Measurements from ENCODE around the gene TBC1D22B. TPM values are rescaled to one million over a fixed set of nuclear protein-coding genes. Genes with fewer than 3 reads are reported as not detected.

TBC1D22B gene
- total RNA-seq, 2 experiments from 2014 or later: 8.0 to 12.3 TPM

DNA sequence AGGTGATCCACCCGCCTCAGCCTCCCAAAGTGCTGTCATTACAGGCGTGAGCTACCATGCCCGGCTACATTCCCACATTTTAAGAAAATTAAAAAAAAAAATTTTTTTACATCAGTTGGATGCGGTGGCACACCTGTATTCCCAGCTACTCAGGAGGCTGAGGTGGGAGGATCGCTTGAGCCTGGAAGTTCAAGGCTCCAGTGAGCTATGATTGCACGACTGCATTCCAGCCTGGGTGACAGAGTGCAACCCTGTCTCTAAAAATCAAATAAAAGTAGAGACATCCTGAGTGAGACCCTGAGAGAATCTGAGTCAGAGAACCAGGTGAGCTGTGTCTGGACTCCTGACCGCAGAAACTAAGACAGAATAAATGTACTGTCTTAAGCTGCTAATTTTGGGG lies 48.8 kb upstream of the TBC1D22B start:
- Histone ChIP-seq H3K9me3 (ENCODE audit: low read length) (no peaks in the 10 kb centered on the region), H3K9me2 (ENCODE audit: insufficient read depth, low read length) (no peaks in the 10 kb centered on the region), H4K20me1 (ENCODE audit: insufficient read depth, low read length) (no peaks in the 10 kb centered on the region), H3K79me2 (ENCODE audit: insufficient read depth, low read depth, low read length) (no peaks in the 10 kb centered on the region), H3K27ac (ENCODE audit: low read depth, low read length, poor library complexity, severe bottlenecking) (no peak overlapping the region), H2AFZ (ENCODE audit: low read length) (no peak overlapping the region), H3K4me1 (ENCODE audit: insufficient read depth, low read length, poor library complexity, severe bottlenecking) (no peaks in the 10 kb centered on the region), H3K4me2 (ENCODE audit: low read length) (no peak overlapping the region), H3K4me3 (ENCODE audit: low read depth, low read length, poor library complexity, severe bottlenecking) (no peak overlapping the region), H3K36me3 (ENCODE audit: insufficient read depth, low read length) (no peaks in the 10 kb centered on the region)
- POLR2A ChIA-PET: no interaction called here
- CTCF ChIA-PET (ENCODE audit: unreplicated experiment): interaction anchor here (0.7 to 1.1 kb wide), 2 partner anchors 10 to 191 kb away, joined by 3 to 4 read pairs; no protein-coding TSS in a partner anchor
- no peak for DNase-seq (ENCODE audit: low spot score)
- no TSS peak for BruUV-seq (replicated peaks)
- TF ChIP-seq, protein P1, sequence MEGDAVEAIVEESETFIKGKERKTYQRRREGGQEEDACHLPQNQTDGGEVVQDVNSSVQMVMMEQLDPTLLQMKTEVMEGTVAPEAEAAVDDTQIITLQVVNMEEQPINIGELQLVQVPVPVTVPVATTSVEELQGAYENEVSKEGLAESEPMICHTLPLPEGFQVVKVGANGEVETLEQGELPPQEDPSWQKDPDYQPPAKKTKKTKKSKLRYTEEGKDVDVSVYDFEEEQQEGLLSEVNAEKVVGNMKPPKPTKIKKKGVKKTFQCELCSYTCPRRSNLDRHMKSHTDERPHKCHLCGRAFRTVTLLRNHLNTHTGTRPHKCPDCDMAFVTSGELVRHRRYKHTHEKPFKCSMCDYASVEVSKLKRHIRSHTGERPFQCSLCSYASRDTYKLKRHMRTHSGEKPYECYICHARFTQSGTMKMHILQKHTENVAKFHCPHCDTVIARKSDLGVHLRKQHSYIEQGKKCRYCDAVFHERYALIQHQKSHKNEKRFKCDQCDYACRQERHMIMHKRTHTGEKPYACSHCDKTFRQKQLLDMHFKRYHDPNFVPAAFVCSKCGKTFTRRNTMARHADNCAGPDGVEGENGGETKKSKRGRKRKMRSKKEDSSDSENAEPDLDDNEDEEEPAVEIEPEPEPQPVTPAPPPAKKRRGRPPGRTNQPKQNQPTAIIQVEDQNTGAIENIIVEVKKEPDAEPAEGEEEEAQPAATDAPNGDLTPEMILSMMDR (conservative IDR thresholded peaks at IDR 0.05; ENCODE audit: low read length): no peak
- TF ChIP-seq EZH2phosphoT487 (IDR thresholded peaks at IDR 0.05; ENCODE audit: borderline replicate concordance, low read depth, low read length): no peak
- intact Hi-C loops (cut with micrococcal nuclease; ENCODE audit: unreplicated experiment): loop anchor here (1.0 to 5.0 kb wide), 2 partner anchors 36 to 441 kb away; no protein-coding TSS in a partner anchor

DNA sequence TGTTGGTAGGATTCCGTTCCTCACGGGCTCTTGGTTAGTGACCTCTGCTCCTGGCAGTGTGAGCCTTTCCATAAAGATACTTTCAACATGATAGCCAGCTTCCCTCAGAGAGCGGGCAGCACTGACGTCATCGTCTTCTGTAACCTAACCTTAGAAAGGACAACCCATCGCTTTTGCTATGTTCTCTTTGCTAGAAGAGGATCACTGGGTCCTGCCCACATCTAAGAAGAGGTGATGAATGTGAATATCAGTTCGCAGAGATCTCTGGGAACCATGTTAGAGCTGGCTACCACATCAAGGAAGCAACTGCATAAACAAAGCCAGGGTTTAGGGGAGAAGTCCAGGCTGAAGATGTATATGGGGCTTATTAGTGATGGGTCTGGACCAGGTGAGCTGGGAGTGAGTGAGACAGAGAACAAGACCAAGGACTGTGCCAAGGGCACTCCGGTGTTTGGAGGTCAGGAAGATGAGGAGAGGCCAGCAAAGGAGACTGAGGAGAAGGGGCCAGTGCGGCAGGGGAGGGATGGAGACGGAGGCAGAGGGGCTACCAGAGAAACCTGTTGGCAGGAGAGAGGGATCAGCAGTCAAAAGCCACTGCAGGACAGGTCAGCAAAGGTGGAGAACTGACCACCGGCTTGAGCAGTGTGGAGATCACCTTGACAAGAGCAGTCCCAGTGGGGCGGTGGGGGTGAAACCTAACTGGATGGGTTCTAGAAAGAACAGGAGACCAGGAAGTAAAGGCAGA lies 47.9 kb upstream of the TBC1D22B start:
- intact Hi-C loops (cut with micrococcal nuclease; ENCODE audit: unreplicated experiment): loop anchor here (1.0 to 5.0 kb wide), 4 partner anchors 158 to 442 kb away; no protein-coding TSS in a partner anchor
- POLR2A ChIA-PET: interaction anchor here (0.6 to 1.2 kb wide), 3 partner anchors 18 to 345 kb away, joined by 3 to 5 read pairs (median 3); no protein-coding TSS in a partner anchor

More for the DNA sequence above, 47.9 kb upstream of the TBC1D22B start:
- no TSS peak for BruUV-seq (replicated peaks)
- H3K4me1 ChIP-seq (ENCODE audit: insufficient read depth, low read length, poor library complexity, severe bottlenecking): no peaks in the 10 kb centered on the region
- H3K79me2 ChIP-seq (ENCODE audit: insufficient read depth, low read depth, low read length): no peaks in the 10 kb centered on the region
- H3K9me2 ChIP-seq (ENCODE audit: insufficient read depth, low read length): no peaks in the 10 kb centered on the region
- H3K9me3 ChIP-seq (ENCODE audit: low read length): no peaks in the 10 kb centered on the region
- CTCF ChIA-PET (ENCODE audit: unreplicated experiment): interaction anchor here (0.7 to 1.4 kb wide), 4 partner anchors 11 to 192 kb away, joined by 3 to 6 read pairs (median 4); no protein-coding TSS in a partner anchor
- no peak overlapping the region for H3K27ac ChIP-seq (ENCODE audit: low read depth, low read length, poor library complexity, severe bottlenecking)
- DNase-seq (ENCODE audit: low spot score): no peak
- H4K20me1 ChIP-seq (ENCODE audit: insufficient read depth, low read length): no peaks in the 10 kb centered on the region
- no peak overlapping the region for H2AFZ ChIP-seq (ENCODE audit: low read length)
- TF ChIP-seq EZH2phosphoT487 (IDR thresholded peaks at IDR 0.05; ENCODE audit: borderline replicate concordance, low read depth, low read length): no peak
- TF ChIP-seq, protein P1 (conservative IDR thresholded peaks at IDR 0.05; ENCODE audit: low read length): no peak
- H3K4me2 ChIP-seq (ENCODE audit: low read length): no peak overlapping the region
- H3K4me3 ChIP-seq (ENCODE audit: low read depth, low read length, poor library complexity, severe bottlenecking): no peak overlapping the region
- H3K36me3 ChIP-seq (ENCODE audit: insufficient read depth, low read length): no peaks in the 10 kb centered on the region
